Neural progenitor cell (in vitro differentiated cells): Measurements from ENCODE around the gene SUSD1. TPM values are rescaled to one million over a fixed set of nuclear protein-coding genes. Genes with fewer than 3 reads are reported as not detected.

Experiments used
- DNase-seq: peaks from one replicate; pipeline ENCODE4 v3.0.0-alpha.2; 2016; ENCODE audit warnings: low spot score
- H2AFZ ChIP-seq: fragments of 200-600 bp; sonication (generic); replicated peaks from 2 replicates; pipeline ENCODE4 v1.6.1; 2016; ENCODE audit warnings: antibody characterized with exemption
- H3F3A ChIP-seq: fragments of 200-600 bp; sonication (generic); 2 replicates; pipeline ENCODE4 v1.6.1; 2016; ENCODE audit warnings: antibody characterized with exemption, low read depth
- H3K27ac ChIP-seq: fragments of 200-600 bp; sonication (generic); 2 replicates; pipeline ENCODE4 v1.5.1; 2016; ENCODE audit warnings: mild to moderate bottlenecking
- H3K27me3 ChIP-seq: fragments of 200-600 bp; sonication (generic); 2 replicates; pipeline ENCODE4 v1.6.1; 2016; ENCODE audit warnings: mild to moderate bottlenecking, moderate library complexity
- H3K36me3 ChIP-seq: fragments of 200-600 bp; sonication (generic); 2 replicates; pipeline ENCODE4 v1.5.1; 2016
- H3K4me1 ChIP-seq: fragments of 200-600 bp; sonication (generic); 2 replicates; pipeline ENCODE4 v1.6.1; 2016; ENCODE audit warnings: mixed run types
- H3K4me2 ChIP-seq: fragments of 200-600 bp; sonication (generic); 2 replicates; pipeline ENCODE4 v1.6.1; 2016
- H3K4me3 ChIP-seq: fragments of 200-600 bp; sonication (generic); 2 replicates; pipeline ENCODE4 v1.5.1; 2016
- H3K79me2 ChIP-seq: fragments of 200-600 bp; sonication (generic); 2 replicates; pipeline ENCODE4 v1.6.1; 2016; ENCODE audit warnings: low read depth
- H3K9ac ChIP-seq: fragments of 200-600 bp; sonication (generic); 2 replicates; pipeline ENCODE4 v1.6.1; 2016
- H3K9me3 ChIP-seq: fragments of 200-600 bp; sonication (generic); 2 replicates; pipeline ENCODE4 v1.5.1; 2016; ENCODE audit warnings: low read depth
- H4K20me1 ChIP-seq: fragments of 200-600 bp; sonication (generic); 2 replicates; pipeline ENCODE4 v1.6.1; 2016; ENCODE audit warnings: low read depth
- H3K27ac Mint-ChIP-seq: 3 replicates; pipeline ENCODE4 v1.8.0; 2021; ENCODE audit warnings: mixed read lengths
- H3K27me3 Mint-ChIP-seq: 2 replicates; pipeline ENCODE4 v1.8.0; 2022; ENCODE audit warnings: low read depth, mild to moderate bottlenecking, inconsistent platforms, moderate library complexity, mixed read lengths; ENCODE audit not compliant: insufficient read depth
- H3K36me3 Mint-ChIP-seq: 3 replicates; pipeline ENCODE4 v1.8.0; 2021; ENCODE audit warnings: mixed read lengths
- H3K4me1 Mint-ChIP-seq: 3 replicates; pipeline ENCODE4 v1.8.0; 2021; ENCODE audit warnings: mixed read lengths
- H3K4me3 Mint-ChIP-seq: 3 replicates; pipeline ENCODE4 v1.8.0; 2021; ENCODE audit warnings: mild to moderate bottlenecking, moderate library complexity, mixed read lengths
- H3K9me3 Mint-ChIP-seq: 3 replicates; pipeline ENCODE4 v1.8.0; 2020; ENCODE audit warnings: mixed read lengths
- CTCF ChIP-seq: fragments of 200-600 bp; sonication (generic); IDR thresholded peaks from 2 replicates; pipeline ENCODE4 v1.5.1; 2017; ENCODE audit warnings: antibody characterized with exemption, mild to moderate bottlenecking
- EZH2 ChIP-seq: fragments of 200-600 bp; sonication (generic); IDR thresholded peaks from 2 replicates; pipeline ENCODE4 v1.6.1; 2017; ENCODE audit warnings: antibody characterized with exemption, mild to moderate bottlenecking, moderate library complexity
- EZH2phosphoT487 ChIP-seq: fragments of 200-600 bp; sonication (generic); IDR thresholded peaks from 2 replicates; pipeline ENCODE4 v1.6.1; 2017; ENCODE audit warnings: antibody characterized with exemption
- total RNA-seq: library from RNA; depleted of rRNA; stranded (reverse); fragments of >200 nt; gene quantifications from 2 replicates; pipeline ENCODE4 v1.2.3, GENCODE V29; 2015; ENCODE audit warnings: low replicate concordance

The SUSD1 gene
- total RNA-seq, 1 donor from 2014 or later = 12.0 TPM

DNA sequence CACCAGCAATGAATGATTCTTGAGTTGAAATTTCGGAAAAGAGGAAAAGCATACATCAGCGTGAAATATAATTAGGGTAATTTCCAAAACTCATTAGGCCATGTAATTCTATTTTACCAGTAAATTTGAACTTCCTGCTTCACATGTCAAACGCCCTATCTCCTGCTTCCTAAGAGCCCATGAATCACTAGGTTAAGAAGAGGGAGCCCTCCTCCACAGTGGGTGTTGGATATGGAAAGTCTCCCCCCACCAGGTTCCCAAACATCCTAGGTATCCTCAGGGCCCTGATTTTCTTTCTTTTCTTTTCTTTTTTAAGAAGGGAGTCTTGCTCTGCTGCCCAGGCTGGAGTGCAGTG is 115.2 kb downstream of the SUSD1 start:
- no peak for DNase-seq
- Mint-ChIP-seq H3K4me3 (no peak overlapping the region), H3K27ac (no peak overlapping the region), H3K9me3 (peaks cover 4% of the 10 kb centered on the region), H3K4me1 (no peaks in the 10 kb centered on the region), H3K27me3 (peaks cover 2% of the 10 kb centered on the region), H3K36me3 (peaks cover 2% of the 10 kb centered on the region)
- Histone ChIP-seq H2AFZ (no peak overlapping the region), H3K4me3 (no peak overlapping the region), H3K27me3 (no peaks in the 10 kb centered on the region), H3K4me2 (no peak overlapping the region), H3K79me2 (no peaks in the 10 kb centered on the region), H3K9me3 (no peaks in the 10 kb centered on the region), H3K27ac (no peak overlapping the region), H3K4me1 (no peaks in the 10 kb centered on the region), H3K9ac (no peak overlapping the region), H3F3A (no peaks in the 10 kb centered on the region), H3K36me3 (no peaks in the 10 kb centered on the region), H4K20me1 (no peaks in the 10 kb centered on the region)
- TF ChIP-seq EZH2 = no peak
- TF ChIP-seq CTCF = no peak
- no peak for TF ChIP-seq EZH2phosphoT487

- H3K9ac ChIP-seq = no peak overlapping the region
- H3K27ac Mint-ChIP-seq = no peak overlapping the region
- no peak overlapping the region for H3K27ac ChIP-seq
Observed at GRCh38 chr9:112059145-112059965, 115.7 kb downstream of the SUSD1 start.

GRCh38 chr9:112056996-112057395 is 118.1 kb downstream of the SUSD1 start:
- Mint-ChIP-seq H3K36me3 (peaks cover 2% of the 10 kb centered on the region), H3K4me3 (no peak overlapping the region), H3K9me3 (no peaks in the 10 kb centered on the region), H3K27me3 (peaks cover 2% of the 10 kb centered on the region), H3K4me1 (no peaks in the 10 kb centered on the region), H3K27ac (no peak overlapping the region)
- Histone ChIP-seq H3K27me3 (no peaks in the 10 kb centered on the region), H3K79me2 (no peaks in the 10 kb centered on the region), H3K9me3 (no peaks in the 10 kb centered on the region), H3K4me2 (no peak overlapping the region), H3K4me3 (no peak overlapping the region), H4K20me1 (no peaks in the 10 kb centered on the region), H3K36me3 (no peaks in the 10 kb centered on the region), H2AFZ (no peak overlapping the region), H3K27ac (no peak overlapping the region), H3K4me1 (no peaks in the 10 kb centered on the region), H3F3A (no peaks in the 10 kb centered on the region), H3K9ac (no peak overlapping the region)
- no peak for DNase-seq
- no peak for TF ChIP-seq CTCF
- no peak for TF ChIP-seq EZH2phosphoT487
- TF ChIP-seq EZH2 = no peak

More at GRCh38 chr9:112059145-112059965, 115.7 kb downstream of the SUSD1 start:
- H2AFZ ChIP-seq = no peak overlapping the region
- H3K4me3 Mint-ChIP-seq = no peak overlapping the region
- H3K9me3 Mint-ChIP-seq = peaks cover 2% of the 10 kb centered on the region
- H3K4me2 ChIP-seq = no peak overlapping the region
- H3K36me3 ChIP-seq = no peaks in the 10 kb centered on the region
- H3K36me3 Mint-ChIP-seq = peaks cover 2% of the 10 kb centered on the region
- no peaks in the 10 kb centered on the region for H3K79me2 ChIP-seq
- H3F3A ChIP-seq = no peaks in the 10 kb centered on the region
- H3K9me3 ChIP-seq = no peaks in the 10 kb centered on the region
- no peaks in the 10 kb centered on the region for H4K20me1 ChIP-seq
- no peaks in the 10 kb centered on the region for H3K4me1 ChIP-seq
- H3K4me1 Mint-ChIP-seq = no peaks in the 10 kb centered on the region
- no peak for TF ChIP-seq CTCF
- TF ChIP-seq EZH2phosphoT487 = no peak
- no peak for TF ChIP-seq EZH2
- no peak for DNase-seq
- H3K27me3 Mint-ChIP-seq = peaks cover 2% of the 10 kb centered on the region
- no peaks in the 10 kb centered on the region for H3K27me3 ChIP-seq
- H3K4me3 ChIP-seq = no peak overlapping the region
